GM23338 (cell line): ENCODE measurements around the gene RORB. TPM values are rescaled to one million over a fixed set of nuclear protein-coding genes. Genes with fewer than 3 reads are reported as not detected.

Experiments
- ATAC-seq: fragments of 200-7000 bp; cut with Tn5 transposase; 3 replicates; pipeline ENCODE4 v1.9.1; 2020
- DNase-seq: peaks from one replicate; pipeline ENCODE4 v3.0.0-alpha.2; 2015; ENCODE audit warnings: low spot score
- H2AFZ ChIP-seq: fragments of 200-600 bp; sonication (generic); 2 replicates; pipeline ENCODE4 v1.8.0; 2016; ENCODE audit warnings: antibody characterized with exemption, mild to moderate bottlenecking, moderate library complexity
- H3F3A ChIP-seq: fragments of 200-600 bp; sonication (generic); replicated peaks from 2 replicates; pipeline ENCODE4 v1.8.0; 2017; ENCODE audit warnings: antibody characterized with exemption, mixed run types, low read depth
- H3K27ac ChIP-seq: fragments of 200-600 bp; sonication (generic); 2 replicates; pipeline ENCODE4 v1.6.1; 2016; ENCODE audit warnings: low read depth
- H3K27me3 ChIP-seq: fragments of 200-600 bp; sonication (generic); 2 replicates; pipeline ENCODE4 v1.8.0; 2016; ENCODE audit warnings: mild to moderate bottlenecking, mixed run types, moderate library complexity; ENCODE audit not compliant: insufficient read depth
- H3K36me3 ChIP-seq: fragments of 200-600 bp; sonication (generic); 2 replicates; pipeline ENCODE4 v1.8.0; 2016; ENCODE audit warnings: mild to moderate bottlenecking; ENCODE audit not compliant: insufficient read depth
- H3K4me1 ChIP-seq: fragments of 200-600 bp; sonication (generic); 2 replicates; pipeline ENCODE4 v1.8.0; 2016; ENCODE audit warnings: mild to moderate bottlenecking, moderate library complexity; ENCODE audit not compliant: insufficient read depth
- H3K4me2 ChIP-seq: fragments of 200-600 bp; sonication (generic); 2 replicates; pipeline ENCODE4 v1.7.1; 2017; ENCODE audit warnings: mixed run types
- H3K4me3 ChIP-seq: fragments of 200-600 bp; sonication (generic); 2 replicates; pipeline ENCODE4 v1.6.1; 2016; ENCODE audit warnings: mixed run types
- H3K79me2 ChIP-seq: fragments of 200-600 bp; sonication (generic); replicated peaks from 2 replicates; pipeline ENCODE4 v1.8.0; 2017; ENCODE audit warnings: mild to moderate bottlenecking; ENCODE audit not compliant: insufficient read depth
- H3K9me2 ChIP-seq: fragments of 200-600 bp; sonication (generic); 2 replicates; pipeline ENCODE4 v1.8.0; 2017; ENCODE audit not compliant: insufficient read depth
- H4K20me1 ChIP-seq: fragments of 200-600 bp; sonication (generic); replicated peaks from 2 replicates; pipeline ENCODE4 v1.8.0; 2017; ENCODE audit warnings: mild to moderate bottlenecking; ENCODE audit not compliant: insufficient read depth
- H3K27ac Mint-ChIP-seq: 2 replicates; pipeline ENCODE4 v1.8.0; 2020; ENCODE audit warnings: inconsistent platforms, mild to moderate bottlenecking, moderate library complexity, mixed read lengths
- H3K27me3 Mint-ChIP-seq: 3 replicates; pipeline ENCODE4 v1.8.0; 2022; ENCODE audit warnings: low read depth, mild to moderate bottlenecking, moderate library complexity, mixed read lengths, inconsistent platforms; ENCODE audit not compliant: insufficient read depth, poor library complexity
- H3K36me3 Mint-ChIP-seq: 3 replicates; pipeline ENCODE4 v1.8.0; 2021; ENCODE audit warnings: low read depth, mild to moderate bottlenecking, inconsistent platforms, moderate library complexity, mixed read lengths
- H3K4me1 Mint-ChIP-seq: 3 replicates; pipeline ENCODE4 v1.8.0; 2020; ENCODE audit warnings: mild to moderate bottlenecking, inconsistent platforms, mixed read lengths
- H3K4me3 Mint-ChIP-seq: 3 replicates; pipeline ENCODE4 v1.8.0; 2021; ENCODE audit warnings: moderate library complexity, mild to moderate bottlenecking, inconsistent platforms, mixed read lengths
- H3K9me3 Mint-ChIP-seq: 3 replicates; pipeline ENCODE4 v1.8.0; 2020; ENCODE audit warnings: moderate library complexity, mild to moderate bottlenecking, inconsistent platforms, mixed read lengths
- CREB1 ChIP-seq: fragments of 250-450 bp; sonication (Bioruptor Pico); IDR thresholded peaks from 2 replicates; pipeline ENCODE4 v1.5.0; 2020; ENCODE audit warnings: low read depth, mild to moderate bottlenecking, moderate library complexity
- EZH2phosphoT487 ChIP-seq: fragments of 200-600 bp; sonication (generic); IDR thresholded peaks from one replicate; pipeline ENCODE4 v1.8.1; 2018; ENCODE audit warnings: antibody characterized with exemption; ENCODE audit not compliant: unreplicated experiment
- JUNB ChIP-seq: IDR thresholded peaks from one replicate; pipeline ENCODE4 v1.6.1; 2016; ENCODE audit warnings: antibody characterized with exemption; ENCODE audit not compliant: unreplicated experiment
- NANOG ChIP-seq: IDR thresholded peaks from 2 replicates; pipeline ENCODE4 v1.6.1; 2016; ENCODE audit warnings: antibody characterized with exemption, borderline replicate concordance
- POLR2AphosphoS5 ChIP-seq: IDR thresholded peaks from 2 replicates; pipeline ENCODE4 v1.6.1; 2016; ENCODE audit warnings: antibody characterized with exemption, low read depth
- STAT1 ChIP-seq: IDR thresholded peaks from one replicate; pipeline ENCODE4 v1.6.1; 2016; ENCODE audit warnings: antibody characterized with exemption; ENCODE audit not compliant: unreplicated experiment
- ZNF114 ChIP-seq: fragments of 250-450 bp; sonication (Bioruptor Pico); IDR thresholded peaks from 2 replicates; pipeline ENCODE4 v1.5.0; 2020; ENCODE audit warnings: mild to moderate bottlenecking, moderate library complexity
- ZNF331 ChIP-seq: fragments of 250-450 bp; sonication (Bioruptor Pico); IDR thresholded peaks from 2 replicates; pipeline ENCODE4 v1.5.0; 2020; ENCODE audit warnings: low read depth, mild to moderate bottlenecking, moderate library complexity
- polyA plus RNA-seq: library from polyadenylated mRNA; unstranded; fragments of >200 nt; fragmentation: Nextera tagmentation; extraction: Ambion mirVana; gene quantifications from 2 replicates; pipeline ENCODE4 v1.2.1, GENCODE V29; 2016
- total RNA-seq: library from RNA; depleted of rRNA; stranded (reverse); fragments of >200 nt; shearing (Covaris generic); gene quantifications from 2 replicates; pipeline ENCODE4 v1.2.3, GENCODE V29; 2014
- TF ChIP-seq, protein P1 (sequence below): fragments of 250-450 bp; sonication (Bioruptor Pico); IDR thresholded peaks from 2 replicates; pipeline ENCODE4 v1.5.0; 2020; ENCODE audit warnings: mild to moderate bottlenecking, moderate library complexity
- TF ChIP-seq, protein P2 (sequence below): IDR thresholded peaks from 2 replicates; pipeline ENCODE4 v1.6.1; 2016; ENCODE audit warnings: antibody characterized with exemption
- TF ChIP-seq, protein P3 (sequence below): IDR thresholded peaks from one replicate; pipeline ENCODE4 v1.6.1; 2018; ENCODE audit warnings: antibody characterized with exemption; ENCODE audit not compliant: unreplicated experiment

Gene RORB
- total and polyA plus RNA-seq, 2 experiments from 2014 or later, result 1.2 to 4.5 TPM

DNA sequence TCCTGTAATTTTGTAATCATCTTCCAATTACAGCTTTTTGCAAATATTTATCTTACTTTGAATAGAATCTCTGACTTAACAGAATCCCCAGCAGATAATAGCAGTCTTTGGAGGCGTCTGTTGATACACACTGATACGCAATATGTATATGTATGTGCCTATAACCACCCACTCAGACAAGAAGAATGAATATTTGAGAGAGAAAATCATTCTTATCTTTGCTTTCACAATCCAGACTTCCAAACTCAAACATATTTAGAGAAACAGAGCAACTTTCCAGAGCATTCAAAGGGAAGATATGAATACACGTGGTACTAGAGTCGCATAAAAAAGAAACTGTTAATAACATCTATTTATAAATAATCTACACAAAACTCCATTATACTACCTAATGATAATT lies 6.1 kb downstream of the RORB start (continued):
- no peak for TF ChIP-seq ZNF114 (CRISPR knock-in tag)

DNA sequence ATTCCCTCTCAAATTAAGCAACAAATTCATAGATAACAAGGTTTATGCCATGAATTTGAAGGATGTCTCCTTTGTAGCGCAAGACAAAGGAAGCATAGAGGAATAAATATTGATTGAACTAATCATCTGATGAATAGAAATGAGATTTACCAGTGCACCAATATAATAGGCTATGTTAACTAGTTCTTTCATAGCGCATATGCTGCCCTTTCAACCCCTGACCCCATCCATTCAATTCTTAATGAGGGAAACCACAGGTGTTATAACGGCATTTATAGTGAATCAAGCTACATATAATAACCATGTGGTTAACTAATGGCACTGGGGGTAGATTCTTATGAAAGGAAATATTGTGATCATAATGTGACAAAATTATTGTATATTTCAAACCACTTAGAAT lies 6.5 kb downstream of the RORB start:
- H3K4me1 ChIP-seq, result peaks cover 18% of the 10 kb centered on the region
- no peaks in the 10 kb centered on the region for H3F3A ChIP-seq
- 0 out of 2 replicates have a peak, but pooled peaks cover 6% of the 10 kb centered on the region for H3K79me2 ChIP-seq
- Mint-ChIP-seq H3K27ac (no peak overlapping the region), H3K4me3 (no peak overlapping the region), H3K4me1 (peaks cover 21% of the 10 kb centered on the region; the same call in 2 of the 3 replicates), H3K36me3 (no peaks in the 10 kb centered on the region), H3K9me3 (no peaks in the 10 kb centered on the region), H3K27me3 (peaks cover 33% of the 10 kb centered on the region)
- no peak for TF ChIP-seq POLR2AphosphoS5
- no peak for TF ChIP-seq ZNF114 (CRISPR knock-in tag)
- H4K20me1 ChIP-seq, result no peaks in the 10 kb centered on the region
- DNase-seq (no peak), ATAC-seq (no peak)
- peaks cover 42% of the 10 kb centered on the region for H3K27me3 ChIP-seq
- no peak overlapping the region for H3K27ac ChIP-seq
- no peak overlapping the region for H3K4me3 ChIP-seq
- H3K36me3 ChIP-seq, result no peaks in the 10 kb centered on the region
- H3K9me2 ChIP-seq, result no peaks in the 10 kb centered on the region
- no peak overlapping the region for H3K4me2 ChIP-seq
- no peak overlapping the region for H2AFZ ChIP-seq

DNA sequence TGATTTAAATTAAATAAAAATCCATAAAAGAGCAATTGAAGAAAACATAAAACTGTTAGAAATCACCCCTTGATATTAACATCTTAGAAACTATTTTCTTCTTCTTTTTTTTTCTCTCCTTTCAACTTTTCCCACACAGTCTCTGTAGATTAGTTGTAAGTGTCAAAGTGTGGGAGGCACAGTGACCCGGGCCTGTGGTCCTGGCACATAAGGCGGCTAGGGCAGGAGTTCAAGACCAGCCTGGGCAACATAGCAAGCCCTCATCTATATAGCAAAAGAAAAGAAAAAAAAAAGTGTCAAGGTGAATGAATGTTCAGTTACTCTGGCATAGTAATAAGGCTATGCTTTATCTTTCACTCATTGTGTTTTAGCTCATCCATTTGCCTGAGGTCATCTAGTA lies 14.2 kb downstream of the RORB start:
- Histone ChIP-seq H3K27ac (no peak overlapping the region), H3F3A (no peaks in the 10 kb centered on the region), H3K36me3 (no peaks in the 10 kb centered on the region), H4K20me1 (0 out of 2 replicates have a peak, but pooled peaks cover 4% of the 10 kb centered on the region), H3K27me3 (no peaks in the 10 kb centered on the region), H3K79me2 (no peaks in the 10 kb centered on the region), H3K4me3 (no peak overlapping the region), H2AFZ (no peak overlapping the region), H3K4me1 (no peaks in the 10 kb centered on the region), H3K4me2 (no peak overlapping the region), H3K9me2 (no peaks in the 10 kb centered on the region)
- no peak overlapping the region for H3K4me3 Mint-ChIP-seq
- peaks cover 1% of the 10 kb centered on the region; the same call in 2 of the 3 replicates for H3K4me1 Mint-ChIP-seq
- H3K27ac Mint-ChIP-seq, result no peak overlapping the region
- ATAC-seq (no peak), DNase-seq (no peak)
- no peaks in the 10 kb centered on the region for H3K9me3 Mint-ChIP-seq
- no peaks in the 10 kb centered on the region for H3K27me3 Mint-ChIP-seq
- no peaks in the 10 kb centered on the region for H3K36me3 Mint-ChIP-seq
- no peak for TF ChIP-seq NANOG
- TF ChIP-seq, protein P1, sequence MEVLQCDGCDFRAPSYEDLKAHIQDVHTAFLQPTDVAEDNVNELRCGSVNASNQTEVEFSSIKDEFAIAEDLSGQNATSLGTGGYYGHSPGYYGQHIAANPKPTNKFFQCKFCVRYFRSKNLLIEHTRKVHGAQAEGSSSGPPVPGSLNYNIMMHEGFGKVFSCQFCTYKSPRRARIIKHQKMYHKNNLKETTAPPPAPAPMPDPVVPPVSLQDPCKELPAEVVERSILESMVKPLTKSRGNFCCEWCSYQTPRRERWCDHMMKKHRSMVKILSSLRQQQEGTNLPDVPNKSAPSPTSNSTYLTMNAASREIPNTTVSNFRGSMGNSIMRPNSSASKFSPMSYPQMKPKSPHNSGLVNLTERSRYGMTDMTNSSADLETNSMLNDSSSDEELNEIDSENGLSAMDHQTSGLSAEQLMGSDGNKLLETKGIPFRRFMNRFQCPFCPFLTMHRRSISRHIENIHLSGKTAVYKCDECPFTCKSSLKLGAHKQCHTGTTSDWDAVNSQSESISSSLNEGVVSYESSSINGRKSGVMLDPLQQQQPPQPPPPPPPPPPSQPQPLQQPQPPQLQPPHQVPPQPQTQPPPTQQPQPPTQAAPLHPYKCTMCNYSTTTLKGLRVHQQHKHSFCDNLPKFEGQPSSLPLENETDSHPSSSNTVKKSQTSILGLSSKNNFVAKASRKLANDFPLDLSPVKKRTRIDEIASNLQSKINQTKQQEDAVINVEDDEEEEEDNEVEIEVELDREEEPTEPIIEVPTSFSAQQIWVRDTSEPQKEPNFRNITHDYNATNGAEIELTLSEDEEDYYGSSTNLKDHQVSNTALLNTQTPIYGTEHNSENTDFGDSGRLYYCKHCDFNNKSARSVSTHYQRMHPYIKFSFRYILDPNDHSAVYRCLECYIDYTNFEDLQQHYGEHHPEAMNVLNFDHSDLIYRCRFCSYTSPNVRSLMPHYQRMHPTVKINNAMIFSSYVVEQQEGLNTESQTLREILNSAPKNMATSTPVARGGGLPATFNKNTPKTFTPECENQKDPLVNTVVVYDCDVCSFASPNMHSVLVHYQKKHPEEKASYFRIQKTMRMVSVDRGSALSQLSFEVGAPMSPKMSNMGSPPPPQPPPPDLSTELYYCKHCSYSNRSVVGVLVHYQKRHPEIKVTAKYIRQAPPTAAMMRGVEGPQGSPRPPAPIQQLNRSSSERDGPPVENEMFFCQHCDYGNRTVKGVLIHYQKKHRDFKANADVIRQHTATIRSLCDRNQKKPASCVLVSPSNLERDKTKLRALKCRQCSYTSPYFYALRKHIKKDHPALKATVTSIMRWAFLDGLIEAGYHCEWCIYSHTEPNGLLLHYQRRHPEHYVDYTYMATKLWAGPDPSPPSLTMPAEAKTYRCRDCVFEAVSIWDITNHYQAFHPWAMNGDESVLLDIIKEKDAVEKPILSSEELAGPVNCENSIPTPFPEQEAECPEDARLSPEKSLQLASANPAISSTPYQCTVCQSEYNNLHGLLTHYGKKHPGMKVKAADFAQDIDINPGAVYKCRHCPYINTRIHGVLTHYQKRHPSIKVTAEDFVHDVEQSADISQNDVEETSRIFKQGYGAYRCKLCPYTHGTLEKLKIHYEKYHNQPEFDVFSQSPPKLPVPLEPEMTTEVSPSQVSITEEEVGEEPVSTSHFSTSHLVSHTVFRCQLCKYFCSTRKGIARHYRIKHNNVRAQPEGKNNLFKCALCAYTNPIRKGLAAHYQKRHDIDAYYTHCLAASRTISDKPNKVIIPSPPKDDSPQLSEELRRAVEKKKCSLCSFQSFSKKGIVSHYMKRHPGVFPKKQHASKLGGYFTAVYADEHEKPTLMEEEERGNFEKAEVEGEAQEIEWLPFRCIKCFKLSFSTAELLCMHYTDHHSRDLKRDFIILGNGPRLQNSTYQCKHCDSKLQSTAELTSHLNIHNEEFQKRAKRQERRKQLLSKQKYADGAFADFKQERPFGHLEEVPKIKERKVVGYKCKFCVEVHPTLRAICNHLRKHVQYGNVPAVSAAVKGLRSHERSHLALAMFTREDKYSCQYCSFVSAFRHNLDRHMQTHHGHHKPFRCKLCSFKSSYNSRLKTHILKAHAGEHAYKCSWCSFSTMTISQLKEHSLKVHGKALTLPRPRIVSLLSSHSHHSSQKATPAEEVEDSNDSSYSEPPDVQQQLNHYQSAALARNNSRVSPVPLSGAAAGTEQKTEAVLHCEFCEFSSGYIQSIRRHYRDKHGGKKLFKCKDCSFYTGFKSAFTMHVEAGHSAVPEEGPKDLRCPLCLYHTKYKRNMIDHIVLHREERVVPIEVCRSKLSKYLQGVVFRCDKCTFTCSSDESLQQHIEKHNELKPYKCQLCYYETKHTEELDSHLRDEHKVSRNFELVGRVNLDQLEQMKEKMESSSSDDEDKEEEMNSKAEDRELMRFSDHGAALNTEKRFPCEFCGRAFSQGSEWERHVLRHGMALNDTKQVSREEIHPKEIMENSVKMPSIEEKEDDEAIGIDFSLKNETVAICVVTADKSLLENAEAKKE (CRISPR knock-in tag), result no peak
- TF ChIP-seq, protein P2, sequence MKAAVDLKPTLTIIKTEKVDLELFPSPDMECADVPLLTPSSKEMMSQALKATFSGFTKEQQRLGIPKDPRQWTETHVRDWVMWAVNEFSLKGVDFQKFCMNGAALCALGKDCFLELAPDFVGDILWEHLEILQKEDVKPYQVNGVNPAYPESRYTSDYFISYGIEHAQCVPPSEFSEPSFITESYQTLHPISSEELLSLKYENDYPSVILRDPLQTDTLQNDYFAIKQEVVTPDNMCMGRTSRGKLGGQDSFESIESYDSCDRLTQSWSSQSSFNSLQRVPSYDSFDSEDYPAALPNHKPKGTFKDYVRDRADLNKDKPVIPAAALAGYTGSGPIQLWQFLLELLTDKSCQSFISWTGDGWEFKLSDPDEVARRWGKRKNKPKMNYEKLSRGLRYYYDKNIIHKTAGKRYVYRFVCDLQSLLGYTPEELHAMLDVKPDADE, result no peak
- no peak for TF ChIP-seq ZNF331 (CRISPR knock-in tag)
- TF ChIP-seq EZH2phosphoT487, result no peak
- TF ChIP-seq ZNF114 (CRISPR knock-in tag), result no peak
- TF ChIP-seq, protein P3, sequence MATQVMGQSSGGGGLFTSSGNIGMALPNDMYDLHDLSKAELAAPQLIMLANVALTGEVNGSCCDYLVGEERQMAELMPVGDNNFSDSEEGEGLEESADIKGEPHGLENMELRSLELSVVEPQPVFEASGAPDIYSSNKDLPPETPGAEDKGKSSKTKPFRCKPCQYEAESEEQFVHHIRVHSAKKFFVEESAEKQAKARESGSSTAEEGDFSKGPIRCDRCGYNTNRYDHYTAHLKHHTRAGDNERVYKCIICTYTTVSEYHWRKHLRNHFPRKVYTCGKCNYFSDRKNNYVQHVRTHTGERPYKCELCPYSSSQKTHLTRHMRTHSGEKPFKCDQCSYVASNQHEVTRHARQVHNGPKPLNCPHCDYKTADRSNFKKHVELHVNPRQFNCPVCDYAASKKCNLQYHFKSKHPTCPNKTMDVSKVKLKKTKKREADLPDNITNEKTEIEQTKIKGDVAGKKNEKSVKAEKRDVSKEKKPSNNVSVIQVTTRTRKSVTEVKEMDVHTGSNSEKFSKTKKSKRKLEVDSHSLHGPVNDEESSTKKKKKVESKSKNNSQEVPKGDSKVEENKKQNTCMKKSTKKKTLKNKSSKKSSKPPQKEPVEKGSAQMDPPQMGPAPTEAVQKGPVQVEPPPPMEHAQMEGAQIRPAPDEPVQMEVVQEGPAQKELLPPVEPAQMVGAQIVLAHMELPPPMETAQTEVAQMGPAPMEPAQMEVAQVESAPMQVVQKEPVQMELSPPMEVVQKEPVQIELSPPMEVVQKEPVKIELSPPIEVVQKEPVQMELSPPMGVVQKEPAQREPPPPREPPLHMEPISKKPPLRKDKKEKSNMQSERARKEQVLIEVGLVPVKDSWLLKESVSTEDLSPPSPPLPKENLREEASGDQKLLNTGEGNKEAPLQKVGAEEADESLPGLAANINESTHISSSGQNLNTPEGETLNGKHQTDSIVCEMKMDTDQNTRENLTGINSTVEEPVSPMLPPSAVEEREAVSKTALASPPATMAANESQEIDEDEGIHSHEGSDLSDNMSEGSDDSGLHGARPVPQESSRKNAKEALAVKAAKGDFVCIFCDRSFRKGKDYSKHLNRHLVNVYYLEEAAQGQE, result no peak
- TF ChIP-seq CREB1 (CRISPR knock-in tag), result no peak
- TF ChIP-seq STAT1, result no peak
- no peak for TF ChIP-seq JUNB
